ENCODE results near the gene ADARB1. TPM values are rescaled to one million over a fixed set of nuclear protein-coding genes. Genes with fewer than 3 reads are reported as not detected.

Gene ADARB1
- total and polyA plus RNA-seq, 2 experiments from 2014 or later = 4.8 to 14.8 TPM

DNA sequence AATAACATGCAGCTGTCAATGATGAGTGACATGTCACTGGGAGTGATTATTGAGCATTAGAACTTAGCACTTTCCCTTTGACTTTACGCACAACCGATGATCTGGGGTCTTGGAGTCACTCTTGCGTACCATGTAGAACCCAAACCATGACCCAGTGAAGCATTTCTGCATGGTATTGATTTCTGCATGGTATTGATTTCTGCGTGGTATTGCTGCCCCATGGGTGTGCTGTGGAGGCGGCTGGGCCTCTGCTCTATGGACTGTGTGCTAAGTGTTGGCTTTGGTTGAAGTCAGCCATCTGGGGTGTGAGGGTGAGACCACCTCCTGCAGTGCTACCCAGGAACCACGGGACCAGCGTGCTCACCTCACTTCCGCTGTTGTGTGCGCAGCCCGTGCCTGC, 98.0 kb downstream of the ADARB1 start:
- no peaks in the 10 kb centered on the region for H3F3A ChIP-seq (replicated peaks; ENCODE audit: low read depth)
- TF ChIP-seq CREB1 (CRISPR knock-in tag; IDR thresholded peaks at IDR 0.05; ENCODE audit: low read depth) (no peak), EZH2phosphoT487 (IDR thresholded peaks at IDR 0.05; ENCODE audit: unreplicated experiment) (no peak), EZH2 (IDR thresholded peaks at IDR 0.05; ENCODE audit: low read depth, unreplicated experiment) (no peak), ZNF114 (CRISPR knock-in tag; IDR thresholded peaks at IDR 0.05) (no peak), STAT1 (IDR thresholded peaks at IDR 0.05; ENCODE audit: unreplicated experiment) (no peak), ZNF462 (CRISPR knock-in tag; IDR thresholded peaks at IDR 0.05) (no peak)
- TF ChIP-seq, protein P1, sequence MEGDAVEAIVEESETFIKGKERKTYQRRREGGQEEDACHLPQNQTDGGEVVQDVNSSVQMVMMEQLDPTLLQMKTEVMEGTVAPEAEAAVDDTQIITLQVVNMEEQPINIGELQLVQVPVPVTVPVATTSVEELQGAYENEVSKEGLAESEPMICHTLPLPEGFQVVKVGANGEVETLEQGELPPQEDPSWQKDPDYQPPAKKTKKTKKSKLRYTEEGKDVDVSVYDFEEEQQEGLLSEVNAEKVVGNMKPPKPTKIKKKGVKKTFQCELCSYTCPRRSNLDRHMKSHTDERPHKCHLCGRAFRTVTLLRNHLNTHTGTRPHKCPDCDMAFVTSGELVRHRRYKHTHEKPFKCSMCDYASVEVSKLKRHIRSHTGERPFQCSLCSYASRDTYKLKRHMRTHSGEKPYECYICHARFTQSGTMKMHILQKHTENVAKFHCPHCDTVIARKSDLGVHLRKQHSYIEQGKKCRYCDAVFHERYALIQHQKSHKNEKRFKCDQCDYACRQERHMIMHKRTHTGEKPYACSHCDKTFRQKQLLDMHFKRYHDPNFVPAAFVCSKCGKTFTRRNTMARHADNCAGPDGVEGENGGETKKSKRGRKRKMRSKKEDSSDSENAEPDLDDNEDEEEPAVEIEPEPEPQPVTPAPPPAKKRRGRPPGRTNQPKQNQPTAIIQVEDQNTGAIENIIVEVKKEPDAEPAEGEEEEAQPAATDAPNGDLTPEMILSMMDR (conservative IDR thresholded peaks at IDR 0.05; ENCODE audit: low read depth in 2 of 2) = no peak
- TF ChIP-seq, protein P2, sequence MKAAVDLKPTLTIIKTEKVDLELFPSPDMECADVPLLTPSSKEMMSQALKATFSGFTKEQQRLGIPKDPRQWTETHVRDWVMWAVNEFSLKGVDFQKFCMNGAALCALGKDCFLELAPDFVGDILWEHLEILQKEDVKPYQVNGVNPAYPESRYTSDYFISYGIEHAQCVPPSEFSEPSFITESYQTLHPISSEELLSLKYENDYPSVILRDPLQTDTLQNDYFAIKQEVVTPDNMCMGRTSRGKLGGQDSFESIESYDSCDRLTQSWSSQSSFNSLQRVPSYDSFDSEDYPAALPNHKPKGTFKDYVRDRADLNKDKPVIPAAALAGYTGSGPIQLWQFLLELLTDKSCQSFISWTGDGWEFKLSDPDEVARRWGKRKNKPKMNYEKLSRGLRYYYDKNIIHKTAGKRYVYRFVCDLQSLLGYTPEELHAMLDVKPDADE (IDR thresholded peaks at IDR 0.05) = no peak
- TF ChIP-seq, protein P3, sequence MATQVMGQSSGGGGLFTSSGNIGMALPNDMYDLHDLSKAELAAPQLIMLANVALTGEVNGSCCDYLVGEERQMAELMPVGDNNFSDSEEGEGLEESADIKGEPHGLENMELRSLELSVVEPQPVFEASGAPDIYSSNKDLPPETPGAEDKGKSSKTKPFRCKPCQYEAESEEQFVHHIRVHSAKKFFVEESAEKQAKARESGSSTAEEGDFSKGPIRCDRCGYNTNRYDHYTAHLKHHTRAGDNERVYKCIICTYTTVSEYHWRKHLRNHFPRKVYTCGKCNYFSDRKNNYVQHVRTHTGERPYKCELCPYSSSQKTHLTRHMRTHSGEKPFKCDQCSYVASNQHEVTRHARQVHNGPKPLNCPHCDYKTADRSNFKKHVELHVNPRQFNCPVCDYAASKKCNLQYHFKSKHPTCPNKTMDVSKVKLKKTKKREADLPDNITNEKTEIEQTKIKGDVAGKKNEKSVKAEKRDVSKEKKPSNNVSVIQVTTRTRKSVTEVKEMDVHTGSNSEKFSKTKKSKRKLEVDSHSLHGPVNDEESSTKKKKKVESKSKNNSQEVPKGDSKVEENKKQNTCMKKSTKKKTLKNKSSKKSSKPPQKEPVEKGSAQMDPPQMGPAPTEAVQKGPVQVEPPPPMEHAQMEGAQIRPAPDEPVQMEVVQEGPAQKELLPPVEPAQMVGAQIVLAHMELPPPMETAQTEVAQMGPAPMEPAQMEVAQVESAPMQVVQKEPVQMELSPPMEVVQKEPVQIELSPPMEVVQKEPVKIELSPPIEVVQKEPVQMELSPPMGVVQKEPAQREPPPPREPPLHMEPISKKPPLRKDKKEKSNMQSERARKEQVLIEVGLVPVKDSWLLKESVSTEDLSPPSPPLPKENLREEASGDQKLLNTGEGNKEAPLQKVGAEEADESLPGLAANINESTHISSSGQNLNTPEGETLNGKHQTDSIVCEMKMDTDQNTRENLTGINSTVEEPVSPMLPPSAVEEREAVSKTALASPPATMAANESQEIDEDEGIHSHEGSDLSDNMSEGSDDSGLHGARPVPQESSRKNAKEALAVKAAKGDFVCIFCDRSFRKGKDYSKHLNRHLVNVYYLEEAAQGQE (IDR thresholded peaks at IDR 0.05; ENCODE audit: unreplicated experiment) = no peak
- ATAC-seq (no peak), DNase-seq (ENCODE audit: low spot score) (no peak)
- H3K4me2 ChIP-seq = no peak overlapping the region
- Mint-ChIP-seq H3K36me3 (ENCODE audit: low read depth) (peaks cover 6% of the 10 kb centered on the region; the same call in 2 of the 3 replicates), H3K27ac (no peak overlapping the region), H3K9me3 (no peaks in the 10 kb centered on the region), H3K4me1 (peaks cover 7% of the 10 kb centered on the region; the same call in 2 of the 3 replicates), H3K4me3 (no peak overlapping the region), H3K27me3 (ENCODE audit: insufficient read depth, low read depth, poor library complexity) (peaks cover 9% of the 10 kb centered on the region)
- no peak overlapping the region for H3K27ac ChIP-seq (ENCODE audit: low read depth)
- no peaks in the 10 kb centered on the region for H3K27me3 ChIP-seq (ENCODE audit: insufficient read depth)
- no peaks in the 10 kb centered on the region for H4K20me1 ChIP-seq (replicated peaks; ENCODE audit: insufficient read depth)
- H3K4me3 ChIP-seq = no peak overlapping the region
- H3K9me2 ChIP-seq (ENCODE audit: insufficient read depth) = peaks cover 11% of the 10 kb centered on the region; the same call in 1 of the 2 replicates
- no peaks in the 10 kb centered on the region for H3K4me1 ChIP-seq (ENCODE audit: insufficient read depth)
- no peaks in the 10 kb centered on the region; the same call in 1 of the 2 replicates for H3K36me3 ChIP-seq (ENCODE audit: insufficient read depth)
- no peaks in the 10 kb centered on the region for H3K79me2 ChIP-seq (replicated peaks; ENCODE audit: insufficient read depth)
- no peak overlapping the region for H2AFZ ChIP-seq
